GM12878 (cell line): Measurements from ENCODE around the gene PRKN. TPM values are rescaled to one million over a fixed set of nuclear protein-coding genes. Genes with fewer than 3 reads are reported as not detected.

ENCODE experiments used
- ATAC-seq: fragments of 200-7000 bp; cut with Tn5 transposase; 3 replicates; pipeline ENCODE4 v1.9.1; 2020; ENCODE audit warnings: mild to moderate bottlenecking, moderate library complexity
- BruUV-seq: library from RNA; stranded (reverse); fragments of 400-500 nt; replicated peaks from 2 replicates; lab custom pipeline; 2021; lab: Mats Ljungman, UMichigan
- CTCF ChIA-PET: fragments of 300-600 bp; sonication (Branson Sonifier 250); formaldehyde crosslinking; extraction: SDS; loops from one replicate; lab custom pipeline; 2021; ENCODE audit warnings: inconsistent platforms; lab: Yijun Ruan, JAX
- POLR2A ChIA-PET: fragments of 350-600 bp; formaldehyde crosslinking; extraction: SDS; loops from one replicate; lab custom pipeline; 2021; ENCODE audit warnings: inconsistent platforms; lab: Charles Lee
- RAD21 ChIA-PET: fragments of 300-600 bp; sonication (Branson Sonifier 250); formaldehyde crosslinking; loops from one replicate; lab custom pipeline; 2023; ENCODE audit warnings: antibody characterized with exemption; ENCODE audit not compliant: unreplicated experiment; lab: Charles Lee
- SMC1A ChIA-PET: fragments of 300-600 bp; sonication (Branson Sonifier 250); formaldehyde crosslinking; loops from one replicate; lab custom pipeline; 2023; ENCODE audit not compliant: unreplicated experiment, uncharacterized antibody; lab: Charles Lee
- DNase-seq: peaks from one replicate; pipeline ENCODE4 v3.0.0-alpha.2; 2011; ENCODE audit warnings: low read depth, low spot score
- FAIRE-seq: peaks from 3 replicates; lab custom pipeline; 2011; peaks lifted over from hg19 to GRCh38; lab: Jason Lieb, UNC
- H2AFZ ChIP-seq: 2 replicates; pipeline ENCODE4 v1.6.0; 2011; ENCODE audit warnings: low read depth, low read length, control low read depth; ENCODE audit not compliant: control insufficient read depth
- H3K27ac ChIP-seq: 2 replicates; pipeline ENCODE4 v1.5.1; 2011; ENCODE audit warnings: control low read depth; ENCODE audit not compliant: control insufficient read depth, insufficient read depth
- H3K27me3 ChIP-seq, 2 experiments: replicated peaks in 1 of 2; 2 replicates each; pipeline versions ENCODE4 v1.6.0 to v1.6.1; 2011; ENCODE audit warnings: low read length in 1 of 2; ENCODE audit not compliant: control insufficient read depth in 2 of 2, insufficient read depth in 2 of 2
- H3K36me3 ChIP-seq, 2 experiments: 2 replicates each; pipeline ENCODE4 v1.5.1; 2011; ENCODE audit warnings: low read length in 1 of 2; ENCODE audit not compliant: control insufficient read depth in 2 of 2, insufficient read depth in 2 of 2
- H3K4me1 ChIP-seq: 2 replicates; pipeline ENCODE4 v1.6.1; 2011; ENCODE audit warnings: mild to moderate bottlenecking, low read length, moderate library complexity, mixed read lengths; ENCODE audit not compliant: control insufficient read depth, insufficient read depth
- H3K4me2 ChIP-seq: 2 replicates; pipeline ENCODE4 v1.6.0; 2011; ENCODE audit warnings: control low read depth; ENCODE audit not compliant: control insufficient read depth, insufficient read depth
- H3K4me3 ChIP-seq: fragments of 200-600 bp; sonication (generic); 2 replicates; pipeline ENCODE4 v1.5.1; 2016
- H3K79me2 ChIP-seq: 2 replicates; pipeline ENCODE4 v1.6.0; 2011; ENCODE audit warnings: low read length; ENCODE audit not compliant: control insufficient read depth, insufficient read depth
- H3K9ac ChIP-seq: 2 replicates; pipeline ENCODE4 v1.8.0; 2011; ENCODE audit warnings: low read length, control low read depth, mixed read lengths; ENCODE audit not compliant: control insufficient read depth, insufficient read depth
- H3K9me3 ChIP-seq: replicated peaks from 3 replicates; pipeline ENCODE4 v1.5.1; 2011; ENCODE audit warnings: mild to moderate bottlenecking, low read length; ENCODE audit not compliant: control insufficient read depth, insufficient read depth
- H4K20me1 ChIP-seq: 2 replicates; pipeline ENCODE4 v1.6.0; 2011; ENCODE audit not compliant: control insufficient read depth, insufficient read depth
- CHD1 ChIP-seq: IDR thresholded peaks from 2 replicates; pipeline ENCODE4 v1.6.1; 2012; ENCODE audit warnings: low read depth, low read length, improper control_type of control experiment
- EZH2 ChIP-seq: IDR thresholded peaks from 2 replicates; pipeline ENCODE4 v1.6.1; 2012; ENCODE audit warnings: low read depth, mild to moderate bottlenecking, control low read depth, inconsistent platforms, low read length, borderline replicate concordance; ENCODE audit not compliant: control insufficient read depth
- IKZF2 ChIP-seq, 2 experiments: fragments of 450-650 bp; IDR thresholded peaks; 2 replicates each; pipeline ENCODE4 v1.6.1; 2017; ENCODE audit warnings: mild to moderate bottlenecking in 2 of 2, moderate library complexity in 2 of 2
- KAT2A ChIP-seq: conservative IDR thresholded peaks from 2 replicates; pipeline ENCODE4 v1.6.1; 2011; ENCODE audit warnings: low read depth, low read length; ENCODE audit not compliant: control insufficient read depth
- RELB ChIP-seq: fragments of 450-650 bp; IDR thresholded peaks from 2 replicates; pipeline ENCODE4 v1.6.1; 2017; ENCODE audit warnings: low read depth, mild to moderate bottlenecking, moderate library complexity
- SMAD1 ChIP-seq: fragments of 450-650 bp; IDR thresholded peaks from 2 replicates; pipeline ENCODE4 v1.6.1; 2018; ENCODE audit warnings: mild to moderate bottlenecking, low read depth; ENCODE audit not compliant: partially characterized antibody
- WRNIP1 ChIP-seq: IDR thresholded peaks from 2 replicates; pipeline ENCODE4 v1.6.1; 2011; ENCODE audit warnings: low read depth, low read length, improper control_type of control experiment, borderline replicate concordance
- ZBTB11 ChIP-seq: fragments of 450-650 bp; formaldehyde crosslinking; IDR thresholded peaks from 2 replicates; pipeline ENCODE4 v1.5.0; 2022; ENCODE audit warnings: mild to moderate bottlenecking, missing genetic modification characterization
- WGBS: methylation state at CpG from one replicate; pipeline ENCODE4 v1.1.6; 2016; ENCODE audit warnings: low lambda C conversion rate; ENCODE audit not compliant: insufficient replicate concordance, insufficient coverage; ENCODE audit errors: missing lambda C conversion rate; 5-methylcytosine and 5-hydroxymethylcytosine counted together
- in situ Hi-C: fragments of 300-500 bp; cut with MboI; formaldehyde crosslinking; loops from 9 replicates; pipeline ENCODE4 v1.14.3; 2018; ENCODE audit warnings: mixed read lengths
- intact Hi-C: fragments of 100-400 bp; cut with micrococcal nuclease; formaldehyde crosslinking; loops from one replicate; pipeline ENCODE4 v1.14.2; 2022; ENCODE audit not compliant: unreplicated experiment
- polyA plus RNA-seq, 11 experiments: library from polyadenylated mRNA; depleted of rRNA in 4 of 11; unstranded in 6 of 11; stranded (reverse) in 5 of 11; fragments of >200 nt; fragmentation: Nextera tagmentation in 4 of 11; fragmentation: Illumina TruSeq in 1 of 11; extraction: Ambion mirVana in 4 of 11; extraction: Trizol in 1 of 11; gene quantifications; 1 replicate in 1 of 11; 2 replicates in 10 of 11; pipeline versions ENCODE4 v1.2.1 to v1.2.3, GENCODE V29; 2011 to 2016; ENCODE audit warnings: inconsistent platforms in 2 of 11, missing spikeins in 2 of 11, low read depth in 1 of 11
- total RNA-seq, 4 experiments: library from RNA; depleted of rRNA in 3 of 4; stranded (reverse); fragments of >200 nt in 3 of 4; fragmentation: Illumina TruSeq in 1 of 4; extraction: Trizol in 1 of 4; gene quantifications; 2 replicates each; pipeline versions ENCODE4 v1.2.1 to v1.2.3, GENCODE V29; 2013 to 2021

Gene PRKN
- total and polyA plus RNA-seq, 10 of the 15 experiments (the other 5 are each of a cell fraction or from before 2014, with no cell fraction given) = 0.06 to 0.09 TPM; not detected in 8

- H3K9ac ChIP-seq = no peak overlapping the region
- ChIA-PET SMC1A (no interaction called here), POLR2A (no interaction called here), RAD21 (no interaction called here), CTCF (no interaction called here)
- FAIRE-seq = no peak
- no peak overlapping the region for H3K27ac ChIP-seq
- TF ChIP-seq EZH2 (no peak), RELB (no peak), KAT2A (no peak), ZBTB11 (CRISPR knock-in tag) (no peak), SMAD1 (no peak), CHD1 (no peak), WRNIP1 (no peak), IKZF2 (IDR thresholded peaks at IDR 0.05) (no peak)
- H3K27me3 ChIP-seq = no peaks in the 10 kb centered on the region
- no peak for ATAC-seq
- H3K4me2 ChIP-seq = no peak overlapping the region
- DNase-seq = no peak
- no peaks in the 10 kb centered on the region for H3K36me3 ChIP-seq
- in situ Hi-C loops (no loop called here), intact Hi-C loops (no loop called here)
- 17% methylated on average over 7 of the region's 7 CpGs for WGBS
- no peak overlapping the region for H3K4me3 ChIP-seq
- H2AFZ ChIP-seq = no peak overlapping the region
- no peaks in the 10 kb centered on the region for H4K20me1 ChIP-seq
- no peaks in the 10 kb centered on the region for H3K79me2 ChIP-seq
- H3K4me1 ChIP-seq = no peaks in the 10 kb centered on the region
- BruUV-seq = no TSS peak
- no peaks in the 10 kb centered on the region for H3K9me3 ChIP-seq
Measured at GRCh38 chr6:162179196-162179951, 548.2 kb downstream of the PRKN start.
